Type B pancreatic cell (in vitro differentiated cells): ENCODE results near the gene KLF13. TPM values are rescaled to one million over a fixed set of nuclear protein-coding genes. Genes with fewer than 3 reads are reported as not detected.

ENCODE experiments used
- DNase-seq: peaks from one replicate; pipeline ENCODE4 v3.0.0; 2021; ENCODE audit warnings: mixed read lengths; ENCODE audit not compliant: unreplicated experiment; ENCODE audit errors: extremely low spot score
- H3K27ac Mint-ChIP-seq: 2 replicates; pipeline ENCODE4 v1.8.0; 2021; ENCODE audit warnings: mild to moderate bottlenecking, mixed read lengths
- H3K27me3 Mint-ChIP-seq: 2 replicates; pipeline ENCODE4 v1.8.0; 2021; ENCODE audit warnings: mixed read lengths
- H3K36me3 Mint-ChIP-seq: 2 replicates; pipeline ENCODE4 v1.8.0; 2021; ENCODE audit warnings: mixed read lengths
- H3K4me1 Mint-ChIP-seq: one replicate; pipeline ENCODE4 v1.8.0; 2021; ENCODE audit warnings: mixed read lengths; ENCODE audit not compliant: unreplicated experiment
- H3K4me3 Mint-ChIP-seq: 2 replicates; pipeline ENCODE4 v1.8.0; 2021; ENCODE audit warnings: mild to moderate bottlenecking, mixed read lengths
- H3K9me3 Mint-ChIP-seq: 2 replicates; pipeline ENCODE4 v1.8.0; 2021; ENCODE audit warnings: mixed read lengths
- CTCF ChIP-seq: fragments of 200-600 bp; sonication (generic); conservative IDR thresholded peaks from 2 replicates; pipeline ENCODE4 v1.5.0; 2021; ENCODE audit warnings: antibody characterized with exemption, mild to moderate bottlenecking
- total RNA-seq: library from RNA; stranded (reverse); gene quantifications from 2 replicates; pipeline ENCODE4 v1.2.1, GENCODE V29; 2021; ENCODE audit warnings: low replicate concordance

The KLF13 gene
- total RNA-seq, 1 donor from 2014 or later, result 38.6 TPM

DNA sequence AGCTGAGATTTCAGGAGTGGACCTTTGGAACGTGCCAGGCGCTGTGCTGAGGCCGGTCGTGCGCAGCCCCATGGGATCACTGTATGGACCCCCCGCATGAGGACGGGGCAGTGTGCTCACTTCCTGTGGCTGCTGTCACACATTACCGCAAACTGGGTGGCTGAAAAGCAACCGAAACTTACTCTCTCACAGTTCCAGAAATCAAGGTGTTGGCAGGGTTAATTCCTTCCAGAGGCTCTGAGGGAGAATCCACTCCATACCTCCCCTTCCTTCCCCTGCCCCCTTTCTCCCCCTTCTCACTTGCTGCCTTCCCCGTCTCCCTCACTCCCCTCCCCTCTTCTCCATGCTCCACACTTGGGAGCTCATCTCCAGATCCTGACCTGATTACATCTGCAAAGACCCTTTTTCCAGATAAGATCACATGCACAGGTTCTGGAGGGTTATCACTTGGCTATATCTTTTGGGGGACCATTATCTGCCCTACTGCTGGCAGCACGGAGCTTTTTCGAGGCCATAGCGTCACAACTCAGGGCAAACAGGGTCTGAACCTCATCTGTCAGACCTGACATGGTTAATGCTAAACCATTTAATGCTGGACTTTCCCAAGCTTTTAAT, 41.2 kb downstream of the KLF13 start:
- DNase-seq, result no peak
- Mint-ChIP-seq H3K4me3 (no peak overlapping the region), H3K27me3 (no peaks in the 10 kb centered on the region), H3K27ac (peak overlapping the region; percentile 59), H3K4me1 (peaks cover 42% of the 10 kb centered on the region), H3K36me3 (peaks cover 12% of the 10 kb centered on the region), H3K9me3 (no peaks in the 10 kb centered on the region)
- TF ChIP-seq CTCF, result no peak

GRCh38 chr15:31369727-31370126, 43.1 kb downstream of the KLF13 start:
- H3K4me1 Mint-ChIP-seq, result peaks cover 25% of the 10 kb centered on the region
- no peaks in the 10 kb centered on the region for H3K9me3 Mint-ChIP-seq
- no peak overlapping the region for H3K4me3 Mint-ChIP-seq
- no peak for TF ChIP-seq CTCF
- H3K27me3 Mint-ChIP-seq, result no peaks in the 10 kb centered on the region
- no peak for DNase-seq
- H3K36me3 Mint-ChIP-seq, result peaks cover 12% of the 10 kb centered on the region
- peak overlapping the region; percentile 26 for H3K27ac Mint-ChIP-seq

GRCh38 chr15:31371520-31372240, 45.0 kb downstream of the KLF13 start:
- H3K27me3 Mint-ChIP-seq, result no peaks in the 10 kb centered on the region
- no peak for DNase-seq
- H3K4me1 Mint-ChIP-seq, result peaks cover 20% of the 10 kb centered on the region
- H3K9me3 Mint-ChIP-seq, result no peaks in the 10 kb centered on the region
- no peak overlapping the region for H3K27ac Mint-ChIP-seq
- H3K4me3 Mint-ChIP-seq, result no peak overlapping the region
- TF ChIP-seq CTCF, result no peak
- H3K36me3 Mint-ChIP-seq, result peaks cover 12% of the 10 kb centered on the region

DNA sequence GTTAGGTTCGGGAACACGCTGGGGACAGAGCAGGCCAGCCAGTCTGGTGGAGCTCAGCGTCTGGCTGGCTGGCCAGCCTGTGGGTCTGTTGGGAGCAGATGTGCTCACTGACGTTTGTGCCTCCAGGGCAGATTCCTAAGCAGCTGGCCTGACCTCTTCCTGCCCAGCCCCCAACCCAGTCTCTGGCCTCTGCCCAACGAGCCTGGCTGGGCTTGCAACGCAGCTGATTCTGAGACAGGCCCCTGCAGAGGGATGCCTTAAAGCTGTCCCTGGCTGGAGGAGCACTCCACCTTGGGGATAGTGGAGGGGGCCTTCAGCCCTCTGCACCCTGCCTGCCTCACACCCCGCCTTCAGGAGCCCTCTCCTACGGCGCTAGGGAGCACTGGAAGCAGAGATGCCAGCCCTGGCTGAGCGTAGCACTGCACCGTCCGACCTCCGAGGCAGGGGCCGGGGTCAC, 46.0 kb downstream of the KLF13 start:
- Mint-ChIP-seq H3K27ac (peak overlapping the region; percentile 64), H3K4me1 (peaks cover 13% of the 10 kb centered on the region), H3K27me3 (no peaks in the 10 kb centered on the region), H3K9me3 (no peaks in the 10 kb centered on the region), H3K4me3 (peak overlapping the region; percentile 36), H3K36me3 (peaks cover 12% of the 10 kb centered on the region)
- no peak for DNase-seq
- no peak for TF ChIP-seq CTCF

DNA sequence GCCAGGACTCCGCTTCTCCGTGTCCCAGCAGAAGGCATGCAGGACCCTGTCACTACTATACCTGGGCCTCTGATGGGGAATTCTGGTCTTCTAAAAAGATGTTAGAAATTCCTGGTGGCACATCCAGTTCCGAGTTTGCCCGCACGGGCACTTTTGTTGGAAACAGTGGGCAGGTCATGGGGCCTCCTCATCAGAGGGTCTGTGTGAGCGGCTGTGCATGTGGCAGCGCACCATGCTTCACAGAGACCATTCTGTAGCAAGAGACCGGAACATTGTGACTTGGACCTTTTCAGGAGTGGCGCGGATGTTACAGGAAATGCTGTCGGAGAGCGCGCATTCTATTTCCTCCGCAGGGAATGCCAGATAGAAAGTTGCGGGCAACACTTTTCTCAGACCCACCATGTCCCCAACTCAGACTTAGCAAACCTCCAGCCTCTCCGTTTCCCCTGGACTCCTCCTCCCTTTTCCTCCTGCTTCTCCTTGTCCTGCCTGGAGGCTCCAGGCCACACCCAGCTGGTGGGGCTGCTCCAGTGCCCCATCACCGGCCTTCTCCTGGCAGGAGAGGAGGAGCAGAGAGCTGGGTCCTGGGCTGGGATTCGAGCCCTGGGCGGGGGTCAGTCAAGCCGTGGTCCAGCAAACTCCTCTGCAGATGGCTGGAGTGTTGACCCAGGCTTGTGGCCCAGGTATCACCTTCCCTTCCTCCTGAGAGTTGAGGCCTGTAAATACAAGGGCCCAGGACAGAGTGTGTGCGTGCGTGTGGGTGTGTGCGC, 46.6 kb downstream of the KLF13 start:
- TF ChIP-seq CTCF, result no peak
- DNase-seq, result no peak
- no peaks in the 10 kb centered on the region for H3K27me3 Mint-ChIP-seq
- no peaks in the 10 kb centered on the region for H3K9me3 Mint-ChIP-seq
- peaks cover 12% of the 10 kb centered on the region for H3K36me3 Mint-ChIP-seq
- peaks cover 9% of the 10 kb centered on the region for H3K4me1 Mint-ChIP-seq
- no peak overlapping the region for H3K27ac Mint-ChIP-seq
- H3K4me3 Mint-ChIP-seq, result no peak overlapping the region
